ENCODE results near the gene LRRC18.

- TF ChIP-seq CTCF (IDR thresholded peaks at IDR 0.05; ENCODE audit: low read depth, low read length, poor library complexity, severe bottlenecking) (no peak), EZH2phosphoT487 (IDR thresholded peaks at IDR 0.05; ENCODE audit: borderline replicate concordance, low read length) (no peak)
Measured at GRCh38 chr10:48923748-48924147, 15.9 kb downstream of the LRRC18 start.

All from DOHH2 (cell line).